ENCODE measurements around the gene PPP1R2B.

Gene PPP1R2B

GRCh38 chr5:156819967-156820581 is 30.0 kb upstream of the PPP1R2B start:
- no peak for DNase-seq (ENCODE audit: low read depth in 2 of 2)
- TF ChIP-seq CTCF (IDR thresholded peaks at IDR 0.05; ENCODE audit: low read depth, low read length), result no peak
- H3K4me3 ChIP-seq (replicated peaks in 1 of 2; ENCODE audit: low read depth in 2 of 2, low read length in 2 of 2), result no peak overlapping the region

GRCh38 chr5:156824241-156824640 is 25.9 kb upstream of the PPP1R2B start:
- no peak overlapping the region for H3K4me3 ChIP-seq (replicated peaks in 1 of 2; ENCODE audit: low read depth in 2 of 2, low read length in 2 of 2)
- no peak for DNase-seq (ENCODE audit: low read depth in 2 of 2)
- TF ChIP-seq CTCF (IDR thresholded peaks at IDR 0.05; ENCODE audit: low read depth, low read length), result no peak

GRCh38 chr5:156824800-156825199 is 25.3 kb upstream of the PPP1R2B start:
- TF ChIP-seq CTCF (IDR thresholded peaks at IDR 0.05; ENCODE audit: low read depth, low read length), result no peak
- no peak overlapping the region for H3K4me3 ChIP-seq (replicated peaks in 1 of 2; ENCODE audit: low read depth in 2 of 2, low read length in 2 of 2)
- DNase-seq (ENCODE audit: low read depth in 2 of 2), result peak; percentile 11 to 54

GRCh38 chr5:156825688-156826087 is 24.4 kb upstream of the PPP1R2B start:
- H3K4me3 ChIP-seq (replicated peaks in 1 of 2; ENCODE audit: low read depth in 2 of 2, low read length in 2 of 2), result no peak overlapping the region
- no peak for DNase-seq (ENCODE audit: low read depth in 2 of 2)
- TF ChIP-seq CTCF (IDR thresholded peaks at IDR 0.05; ENCODE audit: low read depth, low read length), result no peak

- TF ChIP-seq CTCF (IDR thresholded peaks at IDR 0.05; ENCODE audit: low read depth, low read length), result no peak
- H3K4me3 ChIP-seq (replicated peaks in 1 of 2; ENCODE audit: low read depth in 2 of 2, low read length in 2 of 2), result no peak overlapping the region
- DNase-seq (ENCODE audit: low read depth in 2 of 2), result no peak
These were observed 23.9 kb upstream of the PPP1R2B start for GRCh38 chr5:156826150-156826549.

GRCh38 chr5:156834916-156835315 is 15.2 kb upstream of the PPP1R2B start:
- no peak for TF ChIP-seq CTCF (IDR thresholded peaks at IDR 0.05; ENCODE audit: low read depth, low read length)
- no peak overlapping the region for H3K4me3 ChIP-seq (replicated peaks in 1 of 2; ENCODE audit: low read depth in 2 of 2, low read length in 2 of 2)
- DNase-seq (ENCODE audit: low read depth in 2 of 2), result no peak

GRCh38 chr5:156835905-156836304 is 14.2 kb upstream of the PPP1R2B start:
- TF ChIP-seq CTCF (IDR thresholded peaks at IDR 0.05; ENCODE audit: low read depth, low read length), result no peak
- no peak for DNase-seq (ENCODE audit: low read depth in 2 of 2)
- H3K4me3 ChIP-seq (replicated peaks in 1 of 2; ENCODE audit: low read depth in 2 of 2, low read length in 2 of 2), result no peak overlapping the region

Measured in cardiac fibroblast (primary cell).